Measurements from ENCODE around the gene JAK2.
A peak's percentile ranks its signal among the peaks of the same experiment; 100 is the strongest.
"Not testable (repeated sequence)": the region's sequence is repeated elsewhere in the genome, so short reads cannot be mapped to it uniquely, and the experiment has no call there.

JAK2 gene

DNA sequence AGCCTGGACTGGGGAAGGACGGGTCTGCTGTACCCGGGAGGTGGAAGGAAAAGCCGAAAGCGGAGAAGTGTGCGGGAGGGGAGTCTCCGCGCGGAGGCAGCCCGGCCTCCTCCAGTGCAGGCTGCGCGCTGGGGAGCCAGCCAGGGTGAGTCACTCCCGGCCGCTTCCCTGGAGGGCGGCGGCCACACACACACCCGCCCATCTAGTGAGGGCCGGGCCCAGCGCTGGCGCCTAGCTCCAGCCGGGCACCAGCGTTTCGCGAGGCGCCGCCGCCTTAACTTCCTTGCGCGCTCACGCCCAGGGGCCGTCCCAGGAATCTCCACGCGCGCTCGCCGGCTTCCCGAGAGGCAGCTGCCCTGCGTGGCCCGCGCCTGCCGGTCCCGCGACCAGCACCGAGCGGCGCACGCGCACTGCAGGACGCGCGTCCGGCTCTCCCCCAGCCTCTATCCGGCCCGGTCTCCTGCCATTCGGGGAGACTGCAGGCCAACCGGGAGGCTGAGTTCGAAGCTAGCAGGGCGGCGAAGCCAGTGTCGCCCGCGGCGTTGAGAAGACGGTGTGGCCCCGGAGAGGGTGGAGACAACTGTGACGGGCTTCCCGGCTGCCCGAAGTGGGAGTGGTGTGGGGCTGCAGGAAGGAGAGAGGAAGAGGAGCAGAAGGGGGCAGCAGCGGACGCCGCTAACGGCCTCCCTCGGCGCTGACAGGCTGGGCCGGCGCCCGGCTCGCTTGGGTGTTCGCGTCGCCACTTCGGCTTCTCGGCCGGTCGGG is at the start of gene JAK2:
Gene JAK2 (plus strand): TSS at position 652 of the 765 bp plus-strand sequence. CDS start 36,716 bp downstream, outside the sequence.
- DNase-seq = peak in 1 of 2 experiments; percentile 35

DNA sequence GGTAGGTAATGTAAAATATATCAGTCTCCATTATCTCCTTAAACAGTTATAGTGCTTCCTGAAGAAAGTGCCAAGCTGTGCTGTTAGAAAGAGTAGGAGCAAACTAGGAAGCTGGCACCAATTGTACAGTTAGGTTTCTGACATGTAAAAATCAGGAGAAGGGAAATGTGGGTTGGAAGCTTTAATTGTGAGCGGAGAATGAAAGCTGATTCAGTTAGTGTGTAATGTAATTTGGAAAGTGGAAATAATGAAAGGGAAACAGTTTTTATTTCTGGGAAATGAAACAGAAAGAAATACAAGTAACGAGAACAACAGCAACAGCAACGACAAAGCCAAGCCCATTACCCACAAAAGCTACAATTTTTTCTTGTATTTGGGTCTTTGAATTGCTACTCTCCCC is 48.8 kb upstream of the JAK2 start:
- no peak for DNase-seq

DNA sequence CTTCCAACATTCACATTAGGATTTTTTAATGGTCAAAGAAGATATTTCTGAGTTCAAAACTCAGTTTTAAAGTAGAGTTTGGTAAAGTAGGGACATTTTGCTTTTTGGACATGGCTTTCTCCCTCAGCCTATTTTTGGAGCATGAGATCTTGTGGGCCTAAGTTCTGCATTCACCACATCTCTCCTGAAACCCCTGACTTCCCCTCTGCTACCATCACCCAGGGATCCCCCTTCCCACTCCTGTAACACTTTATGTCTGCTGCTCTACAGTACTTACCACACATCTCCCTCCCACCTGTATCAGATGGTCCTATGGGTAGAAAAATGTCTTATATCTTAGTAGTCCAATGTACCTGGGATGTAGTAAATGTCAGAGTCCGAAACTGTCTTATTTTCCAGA is 48.2 kb upstream of the JAK2 start:
- DNase-seq = no peak

DNA sequence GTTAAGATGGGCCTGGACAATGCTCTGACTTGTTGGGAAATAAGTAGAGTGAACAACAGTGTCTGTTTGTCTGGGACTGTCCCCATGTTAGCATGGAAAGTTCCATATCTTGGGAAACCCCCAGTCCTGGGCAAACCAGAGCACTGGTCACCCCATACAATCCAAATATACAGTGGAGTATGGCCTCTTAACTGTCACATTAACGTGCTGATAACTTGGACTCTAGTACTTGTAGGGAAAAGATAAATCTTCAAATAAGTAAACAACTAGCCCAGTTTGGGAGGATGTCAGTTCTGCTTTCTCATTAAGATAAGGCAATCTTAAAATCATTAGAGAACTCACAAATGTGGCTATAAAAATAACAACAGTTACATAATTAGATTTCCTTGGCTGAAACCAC is 47.6 kb upstream of the JAK2 start:
- no peak for DNase-seq

DNA sequence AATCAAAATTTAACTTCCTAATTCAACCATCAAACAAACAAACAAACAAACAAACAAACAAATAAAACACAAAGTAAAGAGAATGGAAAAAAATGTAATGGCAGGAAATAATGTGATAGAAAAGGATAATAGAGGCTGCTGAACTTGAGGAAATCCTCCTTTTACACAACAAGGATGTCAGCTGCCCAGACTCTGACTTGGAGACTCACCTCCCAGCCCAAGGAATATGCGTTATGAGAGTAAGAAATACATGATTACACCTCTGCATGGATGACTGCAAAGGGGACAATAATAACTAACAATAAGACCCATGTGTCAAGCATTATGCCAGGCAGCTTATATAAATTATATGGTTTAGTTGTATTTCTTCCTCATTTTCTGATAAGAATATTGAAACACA is 46.6 kb upstream of the JAK2 start:
- no peak for DNase-seq

DNA sequence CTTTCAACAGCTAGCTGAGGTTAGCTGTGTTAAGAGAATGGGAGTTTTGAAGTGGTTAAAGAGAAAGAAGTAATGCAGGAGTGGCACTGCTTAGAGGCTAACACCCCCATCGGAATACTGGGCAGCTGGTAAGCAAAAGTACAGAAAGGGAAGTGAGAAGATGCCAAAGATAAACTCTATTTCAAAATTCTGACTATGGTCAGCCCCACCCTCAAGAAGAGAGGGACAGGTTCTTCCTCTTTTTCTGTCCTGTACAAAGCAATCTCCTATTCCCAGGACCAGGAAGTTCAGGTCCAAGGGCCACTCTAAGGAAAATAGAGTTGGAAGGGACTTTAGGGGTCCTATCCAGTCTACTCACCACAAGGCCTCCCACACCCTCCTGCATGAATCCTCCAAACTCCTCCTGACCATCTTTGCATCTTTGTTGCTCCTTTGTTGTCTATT is 45.9 kb upstream of the JAK2 start:
- no peak for DNase-seq

DNA sequence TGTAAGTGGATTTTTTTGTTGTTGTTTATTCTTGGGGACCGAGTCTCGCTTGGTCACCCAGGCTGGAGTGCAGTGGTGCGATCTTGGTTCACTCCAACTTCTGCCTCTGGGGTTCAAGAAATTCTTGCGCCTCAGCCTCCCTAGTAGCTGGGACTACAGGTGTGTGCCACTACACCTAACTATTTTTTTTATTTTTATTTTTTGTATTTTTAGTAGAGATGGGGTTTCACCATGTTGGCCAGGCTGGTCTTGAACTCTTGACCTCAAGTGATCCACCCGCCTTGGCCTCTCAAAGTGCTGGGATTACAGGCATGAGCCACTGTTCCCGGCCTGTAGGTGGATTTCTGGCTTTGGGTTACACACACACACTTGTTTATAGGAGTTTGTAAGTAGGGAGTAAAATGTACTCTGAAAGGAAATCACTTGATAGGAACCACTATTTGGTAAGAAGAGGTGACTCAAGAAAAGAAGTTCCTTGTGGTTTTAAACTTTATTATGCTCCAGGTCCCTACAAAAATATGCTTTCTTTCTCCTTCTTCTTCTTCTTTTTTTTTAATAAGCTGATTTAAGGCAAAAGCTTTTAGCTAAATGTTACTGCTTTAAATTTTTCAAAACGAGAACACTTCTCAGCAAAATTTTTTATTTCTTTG is 42.9 kb upstream of the JAK2 start:
- DNase-seq = not testable (repeated sequence)

DNA sequence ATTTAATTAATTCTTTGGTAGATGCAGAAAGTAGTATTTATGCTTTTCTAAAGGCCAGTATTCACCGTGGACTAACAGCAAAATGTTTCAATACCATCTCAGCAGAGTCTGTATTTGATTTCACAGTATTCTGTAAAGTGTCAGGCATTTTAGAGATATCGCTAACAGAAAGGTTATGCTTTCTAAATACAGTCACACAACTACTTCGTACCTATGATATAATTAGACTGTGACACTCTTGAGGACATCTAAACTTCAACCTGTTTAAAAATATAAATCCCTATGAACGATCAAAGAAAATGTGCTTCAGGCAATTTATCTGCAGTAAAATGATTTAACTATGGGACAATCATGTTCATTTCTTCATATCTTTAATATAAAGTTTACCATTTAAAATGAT is 41.7 kb upstream of the JAK2 start:
- no peak for DNase-seq

DNA sequence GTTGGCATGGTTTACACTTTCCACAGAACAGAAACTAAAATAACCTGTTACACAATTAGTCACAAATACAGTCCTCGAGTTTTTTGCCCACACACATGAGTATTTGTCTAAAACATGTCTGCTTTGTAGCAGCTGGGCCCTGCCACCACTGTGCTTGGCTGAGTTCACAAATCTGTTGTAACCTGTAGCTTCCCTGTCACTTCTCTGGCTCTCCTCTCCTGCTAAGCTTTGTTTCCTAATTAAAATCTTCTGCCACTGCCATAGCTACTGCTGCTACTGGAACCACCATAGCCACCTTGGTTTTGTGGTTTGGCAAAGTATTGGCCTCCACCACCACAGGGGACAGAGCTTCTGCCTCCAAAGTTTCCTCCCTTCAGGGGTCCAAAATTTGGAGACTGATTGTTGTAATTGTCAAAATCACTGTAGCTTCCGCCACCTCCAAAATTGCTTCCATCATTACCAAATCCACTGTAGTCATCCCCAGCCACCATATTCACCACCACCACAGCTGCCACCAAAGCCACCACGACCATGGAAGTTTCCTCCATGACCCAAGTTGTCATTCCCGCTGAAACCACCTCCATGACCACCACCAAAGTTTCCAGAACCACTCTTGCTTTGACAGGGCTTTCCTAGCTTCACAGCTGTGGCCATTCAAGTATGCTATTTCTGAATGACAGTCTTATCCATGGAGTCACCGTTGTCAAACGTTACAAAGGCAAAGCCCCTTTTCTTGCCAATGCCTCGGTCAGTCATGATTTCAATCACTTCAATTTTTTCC is 40.5 kb upstream of the JAK2 start:
- DNase-seq = not testable (repeated sequence)

DNA sequence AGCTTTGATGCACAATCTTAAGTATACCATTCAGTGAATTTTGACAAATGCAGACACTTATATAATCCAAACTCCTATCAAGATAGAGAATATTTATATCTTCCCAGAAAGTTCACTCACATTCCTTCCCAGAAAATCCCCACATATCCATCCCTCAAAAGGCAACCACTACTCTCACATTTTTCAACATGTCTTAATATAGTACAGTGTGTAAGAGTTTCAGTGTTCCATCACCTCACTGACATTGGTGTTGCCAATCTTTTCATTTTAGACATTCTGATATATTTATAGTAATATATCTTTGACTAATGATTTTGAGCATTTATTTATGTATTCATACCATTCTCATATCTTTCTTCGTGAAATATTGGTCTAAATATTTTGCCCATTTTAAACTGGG is 38.1 kb upstream of the JAK2 start:
- DNase-seq = no peak

DNA sequence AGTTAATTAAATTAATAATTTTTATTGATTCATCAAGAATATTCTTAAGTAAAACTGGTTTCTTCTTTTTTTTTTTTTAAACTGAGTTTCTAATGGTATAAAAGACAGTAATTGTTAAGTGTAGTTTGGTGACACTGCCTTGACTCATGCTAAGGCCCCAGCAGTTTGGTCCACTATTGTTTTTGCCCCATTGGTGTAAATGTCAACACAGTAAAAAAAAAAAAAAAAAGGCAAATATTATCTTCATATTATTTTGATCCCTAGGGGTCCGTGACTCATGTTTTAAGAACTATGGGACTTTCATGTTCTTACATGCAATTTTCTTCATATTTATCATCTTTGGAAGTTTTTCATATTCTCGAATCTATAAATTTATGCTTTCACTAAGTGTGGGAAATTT is 29.2 kb upstream of the JAK2 start:
- no peak for DNase-seq

DNA sequence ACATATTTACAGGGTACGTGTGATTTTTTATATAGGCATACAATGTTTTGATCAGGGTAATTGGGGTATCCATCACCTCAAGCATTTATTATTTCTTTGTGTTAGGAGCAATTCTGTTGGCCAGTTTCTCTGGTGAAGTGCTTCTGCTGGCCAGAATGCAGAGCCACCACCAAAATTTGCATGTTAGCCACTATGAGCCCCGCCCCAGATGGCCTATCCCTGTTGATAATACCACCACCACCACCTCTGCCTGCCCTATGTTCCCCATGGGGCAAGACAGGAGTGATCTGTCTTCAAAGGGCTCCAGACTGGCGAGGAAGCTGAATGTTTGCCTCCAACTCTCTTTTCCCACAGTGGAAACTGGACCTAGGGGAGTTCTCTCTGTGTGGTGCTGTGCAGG is 26.0 kb upstream of the JAK2 start:
- no peak for DNase-seq

DNA sequence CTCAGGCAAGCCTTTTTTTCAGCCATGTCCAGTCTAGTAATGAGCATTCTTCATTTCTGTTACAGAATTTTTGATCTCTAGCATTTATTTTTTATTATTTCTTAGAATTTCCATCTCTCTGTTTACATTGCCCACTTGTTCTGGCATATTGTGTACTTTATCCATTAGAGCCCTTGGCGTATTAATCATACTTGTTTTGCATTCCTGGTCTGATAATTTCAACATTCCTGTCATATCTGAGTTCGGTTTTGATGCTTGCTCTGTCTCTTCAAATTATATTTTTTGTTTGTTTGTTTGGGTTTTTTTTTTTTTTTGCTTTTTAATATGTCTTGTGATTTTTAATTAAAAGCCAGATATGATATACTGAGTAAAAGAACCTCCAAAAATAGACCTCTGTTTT is 23.0 kb upstream of the JAK2 start:
- no peak for DNase-seq

DNA sequence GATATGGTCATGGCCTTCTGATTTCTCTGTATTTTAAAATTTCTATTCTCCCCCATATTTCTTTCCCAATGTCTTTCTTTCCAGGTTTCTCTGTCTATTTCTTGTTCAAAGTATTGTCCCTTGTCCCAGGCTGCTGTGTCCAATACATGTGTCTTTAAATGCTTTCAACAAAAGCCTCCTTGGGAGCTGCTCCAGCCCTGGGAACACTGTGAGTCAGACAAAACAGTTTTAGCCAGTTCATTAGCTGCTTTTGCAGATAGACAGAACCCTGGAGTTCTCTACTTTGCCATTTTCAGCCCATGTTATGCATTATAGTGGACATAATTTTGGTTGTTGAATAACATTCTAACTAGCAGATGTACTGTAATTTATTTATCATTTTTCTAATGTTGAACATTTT is 20.5 kb upstream of the JAK2 start:
- DNase-seq = no peak

DNA sequence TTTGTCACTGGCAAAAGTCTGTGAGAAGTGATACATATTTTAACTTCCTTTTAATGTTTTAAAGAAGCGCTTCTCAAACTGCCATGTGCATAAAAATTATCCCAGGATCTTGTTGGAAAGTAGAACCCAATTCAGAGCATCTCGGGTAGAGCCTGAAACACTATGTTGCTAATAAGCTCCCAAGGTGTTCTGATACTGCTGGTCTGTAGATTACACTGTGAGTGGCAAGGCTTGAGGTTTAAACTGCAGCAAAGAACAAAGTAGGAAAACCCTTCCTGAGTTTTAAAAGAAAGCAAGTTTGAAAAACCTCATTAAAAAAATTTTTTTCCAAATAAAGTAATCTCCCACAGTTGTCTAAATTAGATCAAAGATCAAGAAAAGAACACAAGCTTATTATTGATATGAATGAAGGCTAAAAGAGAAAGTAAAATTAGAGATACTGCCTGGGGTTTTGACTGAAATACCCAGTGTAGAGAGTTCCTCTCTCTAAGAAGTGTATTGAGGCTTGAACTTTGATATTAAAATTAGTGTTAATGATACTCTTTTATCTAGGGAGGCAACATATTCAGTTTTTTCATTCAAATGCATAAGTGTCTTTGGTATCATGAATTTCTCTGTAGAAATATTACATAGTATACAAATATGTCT is 19.8 kb upstream of the JAK2 start:
- DNase-seq = no peak

DNA sequence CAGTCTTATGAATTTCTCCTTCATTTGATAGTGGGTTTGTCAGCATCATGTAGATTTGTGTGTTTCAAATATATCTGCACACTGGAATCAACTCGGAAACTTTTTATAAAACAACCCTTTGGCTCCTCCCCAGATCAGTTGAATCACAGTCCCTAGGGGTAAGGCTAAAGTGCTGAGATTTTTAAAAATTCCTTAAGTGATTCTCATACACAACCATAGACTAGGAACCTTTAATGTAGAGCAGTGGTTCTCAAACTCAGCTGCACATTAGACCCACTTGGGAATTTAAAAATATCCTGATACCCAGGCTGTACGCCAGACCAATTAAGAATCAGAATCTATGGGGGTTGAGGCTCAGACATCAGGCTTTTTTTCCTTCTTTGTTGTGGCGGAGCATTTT is 17.5 kb upstream of the JAK2 start:
- no peak for DNase-seq

DNA sequence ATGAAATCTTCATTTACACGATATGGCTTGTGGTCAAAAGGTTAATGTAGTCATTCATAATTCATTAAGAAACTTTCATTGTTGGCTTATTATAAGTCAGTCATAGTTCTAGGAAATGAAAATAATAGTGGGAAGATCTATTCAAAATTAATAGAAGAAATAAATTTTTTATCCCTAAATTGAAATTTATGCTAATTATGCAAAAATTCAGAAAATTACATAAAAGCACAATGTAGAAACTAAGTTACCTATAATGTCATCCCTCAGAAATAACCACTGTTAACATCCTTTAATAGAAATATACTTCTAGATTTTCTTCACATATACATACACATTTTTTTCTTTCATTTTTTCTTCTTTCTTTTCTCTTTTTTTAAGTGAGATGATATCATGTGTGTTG is 15.9 kb upstream of the JAK2 start:
- no peak for DNase-seq

DNA sequence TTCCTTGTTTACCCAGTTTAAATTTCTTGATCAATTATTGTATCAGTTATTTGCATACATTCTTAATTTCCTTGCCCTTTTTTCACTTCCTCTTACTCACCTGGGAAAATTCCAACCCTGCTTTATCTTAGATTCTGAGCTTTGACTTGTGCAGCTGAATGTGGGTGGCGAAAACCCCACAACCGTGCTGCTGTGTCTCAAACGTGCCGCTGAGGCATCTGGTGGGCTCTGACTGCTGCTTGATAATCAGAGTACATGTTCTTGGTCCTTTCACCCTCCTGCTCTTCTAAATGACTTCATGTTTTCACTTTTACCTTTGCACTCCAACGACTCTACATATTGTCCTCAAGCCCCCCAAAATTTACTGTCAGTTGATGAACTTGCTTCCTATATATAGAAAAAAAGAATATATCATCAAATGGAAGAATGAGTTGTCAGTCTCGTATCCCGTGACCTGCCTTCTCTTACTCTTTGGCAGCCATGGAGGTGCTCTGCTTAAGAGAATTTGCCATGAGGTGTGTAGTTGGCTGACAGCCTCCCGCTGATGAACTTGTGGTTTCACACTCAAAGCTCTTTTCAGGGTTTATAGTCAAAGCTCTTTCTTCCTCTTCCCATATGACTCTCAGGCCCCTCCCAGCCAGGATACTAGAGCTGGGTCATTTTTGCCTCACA is 14.0 kb upstream of the JAK2 start:
- no peak for DNase-seq

DNA sequence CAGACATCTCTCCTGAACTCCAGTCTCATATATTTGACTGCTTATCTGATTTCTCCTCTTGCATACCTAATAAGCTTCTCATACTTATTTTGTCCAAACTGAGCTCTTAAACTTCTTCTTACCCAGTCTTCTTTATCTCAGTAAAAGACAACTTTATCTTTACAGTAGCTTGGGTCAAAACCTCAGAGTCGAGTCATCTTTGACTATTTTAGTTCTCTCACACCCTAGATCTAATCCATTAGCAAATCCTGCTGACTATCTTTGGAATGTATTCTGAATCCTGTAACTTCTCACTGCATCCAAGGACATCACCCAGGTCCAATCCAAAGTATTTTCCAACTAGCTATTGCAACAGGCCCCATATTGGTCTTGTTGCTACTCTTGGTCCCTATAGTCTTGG is 11.8 kb upstream of the JAK2 start:
- no peak for DNase-seq

DNA sequence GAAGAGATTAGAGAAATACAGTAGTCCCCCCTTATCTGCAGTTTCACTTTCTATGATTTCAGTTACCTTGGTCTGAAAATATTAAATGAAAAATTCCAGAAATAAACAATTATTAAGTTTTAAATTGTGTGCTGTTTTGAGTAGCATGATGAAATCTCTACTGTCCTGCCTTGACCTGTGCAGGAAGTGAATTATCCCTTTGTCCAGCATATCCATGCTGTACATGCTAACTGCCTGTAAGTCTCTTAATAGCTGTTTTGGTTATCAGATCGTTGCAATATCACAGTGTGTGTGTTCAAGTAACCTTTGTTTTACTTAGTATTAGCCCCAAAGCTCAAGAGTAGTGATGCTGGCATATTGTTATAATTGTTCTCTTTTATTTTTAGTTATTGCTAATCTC is 11.2 kb upstream of the JAK2 start:
- DNase-seq = no peak

DNA sequence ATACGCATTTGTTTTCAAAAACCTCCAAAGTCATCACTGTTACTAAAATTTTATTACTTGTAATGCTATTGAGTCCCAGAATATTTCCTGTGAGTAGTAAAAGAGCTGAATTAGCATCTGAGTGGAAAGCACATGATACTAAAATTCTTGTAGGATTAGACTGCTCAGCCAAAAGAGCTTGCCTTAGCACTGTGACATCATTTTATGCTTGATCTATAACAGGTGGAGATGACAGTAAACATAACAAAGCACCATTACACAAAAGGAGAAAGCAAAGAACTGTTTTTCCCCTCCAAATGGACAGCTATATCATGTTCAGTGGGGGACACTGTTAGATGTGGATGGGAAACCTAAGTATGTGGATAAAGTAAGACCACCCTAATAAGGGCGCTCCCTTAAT is 5.8 kb upstream of the JAK2 start:
- no peak for DNase-seq

DNA sequence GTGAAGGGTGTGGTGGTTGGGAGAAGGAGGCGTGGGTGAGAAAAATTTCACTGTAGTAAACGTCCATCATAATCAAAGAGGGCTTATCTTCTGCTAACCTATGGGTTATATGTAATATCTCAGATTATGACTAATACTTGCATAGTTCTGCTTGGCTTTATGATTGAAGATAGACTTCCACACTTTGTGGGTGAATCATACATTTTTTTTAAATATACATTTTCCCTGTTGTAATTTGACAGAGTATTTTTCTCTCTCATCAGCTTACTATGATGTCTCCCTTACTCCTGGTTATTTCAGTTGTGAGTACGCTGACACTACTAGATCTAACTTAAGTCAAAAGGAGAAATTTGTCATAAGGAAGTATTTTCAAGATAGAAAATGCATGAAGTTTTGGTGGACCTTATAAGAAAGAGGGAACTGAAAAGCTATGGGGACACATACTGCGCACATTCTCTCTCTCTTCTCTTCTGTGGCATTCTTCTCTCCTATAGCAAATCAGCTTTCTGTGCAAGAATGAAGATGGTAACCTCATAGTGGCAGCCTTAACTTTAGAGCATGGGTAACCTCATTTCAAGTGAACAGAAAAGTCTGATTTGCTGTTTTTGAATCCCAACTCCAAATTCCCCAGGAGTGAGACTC is 4.9 kb upstream of the JAK2 start:
- DNase-seq = no peak

All from cerebellar nuclear complex (tissue), 1 donor.